Hepatocyte (in vitro differentiated cells): ENCODE data around the gene APRT.

Experiments
- CTCF ChIP-seq: fragments of 200-600 bp; sonication (generic); IDR thresholded peaks from 2 replicates; pipeline ENCODE4 v1.5.1; 2016; ENCODE audit warnings: antibody characterized with exemption, mild to moderate bottlenecking; ENCODE audit not compliant: poor library complexity
- EZH2 ChIP-seq: fragments of 200-600 bp; sonication (generic); IDR thresholded peaks from 2 replicates; pipeline ENCODE4 v1.6.1; 2016; ENCODE audit warnings: antibody characterized with exemption, mild to moderate bottlenecking, borderline replicate concordance
- EZH2phosphoT487 ChIP-seq: fragments of 200-600 bp; sonication (generic); IDR thresholded peaks from one replicate; pipeline ENCODE4 v1.6.1; 2018; ENCODE audit warnings: antibody characterized with exemption, mild to moderate bottlenecking, low read depth, moderate library complexity; ENCODE audit not compliant: unreplicated experiment, severe bottlenecking

GRCh38 chr16:88764913-88765349 is 46.8 kb downstream of the APRT start:
- TF ChIP-seq CTCF: no peak
- TF ChIP-seq EZH2phosphoT487: no peak
- TF ChIP-seq EZH2: no peak
